H1 (cell line): Measurements from ENCODE around the gene ANAPC2.

Experiments
- EZH2 ChIP-seq: fragments of 200-600 bp; sonication (generic); IDR thresholded peaks from 2 replicates; pipeline ENCODE4 v1.7.1; 2012; ENCODE audit warnings: low read depth, mild to moderate bottlenecking, moderate library complexity, low read length, inconsistent platforms; ENCODE audit not compliant: severe bottlenecking
- POLR2A ChIP-seq, 2 experiments: IDR thresholded peaks; 1 replicate in 1 of 2; 2 replicates in 1 of 2; pipeline ENCODE4 v1.6.1; 2011; ENCODE audit warnings: low read depth in 2 of 2, low read length in 2 of 2, mild to moderate bottlenecking in 2 of 2; ENCODE audit errors: control extremely low read depth in 1 of 2
- SIN3A ChIP-seq, 2 experiments: IDR thresholded peaks in 1 of 2; conservative IDR thresholded peaks in 1 of 2; 2 replicates each; pipeline ENCODE4 v1.6.1; 2011 to 2012; ENCODE audit warnings: low read length in 2 of 2, improper control_type of control experiment in 1 of 2, low read depth in 1 of 2, mild to moderate bottlenecking in 1 of 2
- TF ChIP-seq, protein P1 (sequence below), 3 experiments: IDR thresholded peaks; 1 replicate in 2 of 3; 2 replicates in 1 of 3; pipeline versions ENCODE4 v1.5.1 to v1.6.1; 2011; ENCODE audit warnings: low read length in 3 of 3, mild to moderate bottlenecking in 3 of 3, inconsistent platforms in 2 of 3, low read depth in 1 of 3, moderate library complexity in 1 of 3; ENCODE audit not compliant: insufficient read depth in 1 of 3; ENCODE audit errors: control extremely low read depth in 1 of 3

DNA sequence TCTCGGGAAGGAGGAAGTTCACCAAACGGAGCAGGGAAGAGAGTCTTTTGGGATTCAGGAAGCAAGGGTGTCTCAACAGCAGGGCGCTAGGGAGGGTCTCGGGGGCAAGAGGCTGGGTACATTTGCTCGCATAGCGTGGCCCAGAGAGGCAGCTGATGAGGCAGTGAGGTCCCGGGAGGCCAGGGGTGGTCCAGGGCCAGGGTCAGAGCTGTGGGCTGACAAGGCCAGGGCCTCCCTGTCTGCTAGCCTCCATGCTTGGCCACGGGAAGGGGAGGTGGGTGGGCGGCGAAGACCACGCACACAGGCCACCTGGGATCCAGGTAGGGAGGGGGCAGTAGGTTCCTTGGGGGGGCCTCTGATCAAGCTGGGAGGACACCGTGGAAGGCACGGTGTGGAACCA, 23.2 kb upstream of the ANAPC2 start:
- TF ChIP-seq EZH2 (no peak), SIN3A (conservative IDR thresholded peaks at IDR 0.05 in 1 of 2, IDR thresholded peaks at IDR 0.05 in 1 of 2; ENCODE audit: low read depth in 1 of 2, low read length in 2 of 2) (no peak), POLR2A (IDR thresholded peaks at IDR 0.05; ENCODE audit: control extremely low read depth in 1 of 2, low read depth in 2 of 2, low read length in 2 of 2) (no peak)
- TF ChIP-seq, protein P1, sequence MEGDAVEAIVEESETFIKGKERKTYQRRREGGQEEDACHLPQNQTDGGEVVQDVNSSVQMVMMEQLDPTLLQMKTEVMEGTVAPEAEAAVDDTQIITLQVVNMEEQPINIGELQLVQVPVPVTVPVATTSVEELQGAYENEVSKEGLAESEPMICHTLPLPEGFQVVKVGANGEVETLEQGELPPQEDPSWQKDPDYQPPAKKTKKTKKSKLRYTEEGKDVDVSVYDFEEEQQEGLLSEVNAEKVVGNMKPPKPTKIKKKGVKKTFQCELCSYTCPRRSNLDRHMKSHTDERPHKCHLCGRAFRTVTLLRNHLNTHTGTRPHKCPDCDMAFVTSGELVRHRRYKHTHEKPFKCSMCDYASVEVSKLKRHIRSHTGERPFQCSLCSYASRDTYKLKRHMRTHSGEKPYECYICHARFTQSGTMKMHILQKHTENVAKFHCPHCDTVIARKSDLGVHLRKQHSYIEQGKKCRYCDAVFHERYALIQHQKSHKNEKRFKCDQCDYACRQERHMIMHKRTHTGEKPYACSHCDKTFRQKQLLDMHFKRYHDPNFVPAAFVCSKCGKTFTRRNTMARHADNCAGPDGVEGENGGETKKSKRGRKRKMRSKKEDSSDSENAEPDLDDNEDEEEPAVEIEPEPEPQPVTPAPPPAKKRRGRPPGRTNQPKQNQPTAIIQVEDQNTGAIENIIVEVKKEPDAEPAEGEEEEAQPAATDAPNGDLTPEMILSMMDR (IDR thresholded peaks at IDR 0.05; ENCODE audit: control extremely low read depth in 1 of 3, insufficient read depth in 1 of 3, low read depth in 1 of 3, low read length in 3 of 3): no peak
